CD4-positive, alpha-beta T cell (primary cell): ENCODE measurements around the gene ERAL1. TPM values are rescaled to one million over a fixed set of nuclear protein-coding genes. Genes with fewer than 3 reads are reported as not detected.

ENCODE experiments used
- ATAC-seq: fragments of 200-7000 bp; cut with Tn5 transposase; one replicate; pipeline ENCODE4 v1.10.0; 2022; ENCODE audit warnings: mild to moderate bottlenecking; ENCODE audit not compliant: poor library complexity
- CTCF ChIA-PET: fragments of 350-600 bp; sonication (Branson Sonifier 250); formaldehyde crosslinking; loops from one replicate; lab custom pipeline; 2021; ENCODE audit warnings: antibody characterized with exemption, inconsistent platforms; lab: Charles Lee
- POLR2A ChIA-PET: fragments of 350-600 bp; sonication (Branson Sonifier 250); formaldehyde crosslinking; loops from one replicate; lab custom pipeline; 2021; ENCODE audit warnings: antibody characterized with exemption, inconsistent platforms; lab: Charles Lee
- DNase-seq, 14 experiments: peaks; one replicate each; pipeline ENCODE4 v3.0.0-alpha.2; 2013 to 2020; ENCODE audit warnings: mixed read lengths in 2 of 14
- H3K27ac ChIP-seq, 2 donors: one replicate each; pipeline versions ENCODE4 v1.5.1 to v1.7.0; 2013; ENCODE audit warnings: low read length in 2 of 2, low read depth in 1 of 2, mild to moderate bottlenecking in 1 of 2
- H3K27me3 ChIP-seq, 2 experiments: 1 replicate in 1 of 2; 2 replicates in 1 of 2; pipeline versions ENCODE4 v1.6.1 to v1.7.0; 2013; ENCODE audit warnings: low read length in 2 of 2, control low read depth in 1 of 2, mild to moderate bottlenecking in 1 of 2, moderate library complexity in 1 of 2; ENCODE audit not compliant: insufficient read depth in 2 of 2, control insufficient read depth in 1 of 2
- H3K36me3 ChIP-seq: one replicate; pipeline ENCODE4 v1.6.1; 2013; ENCODE audit warnings: low read length, control low read depth; ENCODE audit not compliant: insufficient read depth
- H3K4me1 ChIP-seq: one replicate; pipeline ENCODE4 v1.6.1; 2013; ENCODE audit warnings: low read length, control low read depth; ENCODE audit not compliant: insufficient read depth
- H3K4me3 ChIP-seq: one replicate; pipeline ENCODE4 v1.5.1; 2013; ENCODE audit warnings: mild to moderate bottlenecking, low read length, moderate library complexity
- H3K9me3 ChIP-seq, 2 experiments: 1 replicate in 1 of 2; 2 replicates in 1 of 2; pipeline versions ENCODE4 v1.6.1 to v1.7.0; 2013; ENCODE audit warnings: low read length in 2 of 2, mild to moderate bottlenecking in 2 of 2, control low read depth in 1 of 2, moderate library complexity in 1 of 2; ENCODE audit not compliant: control insufficient read depth in 1 of 2, insufficient read depth in 1 of 2
- H3K27ac Mint-ChIP-seq: one replicate; pipeline ENCODE4 v1.8.0; 2020; ENCODE audit warnings: mixed read lengths
- H3K27me3 Mint-ChIP-seq: one replicate; pipeline ENCODE4 v1.8.0; 2021; ENCODE audit warnings: mixed read lengths
- H3K36me3 Mint-ChIP-seq: one replicate; pipeline ENCODE4 v1.8.0; 2021; ENCODE audit warnings: low read depth, mixed read lengths
- H3K4me1 Mint-ChIP-seq: one replicate; pipeline ENCODE4 v1.8.0; 2021; ENCODE audit warnings: low read depth, mixed read lengths
- H3K4me3 Mint-ChIP-seq: one replicate; pipeline ENCODE4 v1.8.0; 2020; ENCODE audit warnings: mild to moderate bottlenecking, mixed read lengths
- H3K9me3 Mint-ChIP-seq: one replicate; pipeline ENCODE4 v1.8.0; 2020; ENCODE audit warnings: mixed read lengths
- intact Hi-C, 2 experiments: fragments of 100-400 bp; cut with DNase I in 1 of 2; cut with micrococcal nuclease in 1 of 2; formaldehyde crosslinking; loops; one replicate each; pipeline versions ENCODE4 v1.15.1 to v1.9.0; 2023 to 2025; cut with DNase I, micrococcal nuclease
- total RNA-seq, 174 experiments: library from RNA in 2 of 174; stranded (reverse) in 2 of 174; gene quantifications; one replicate each; pipeline ENCODE4 v1.2.3 and lab custom pipeline; 2021 to 2026
- TF ChIP-seq, protein P1 (sequence below): fragments of 200-600 bp; IDR thresholded peaks from one replicate; pipeline ENCODE4 v1.8.0; 2022; ENCODE audit warnings: antibody characterized with exemption, mild to moderate bottlenecking

Gene ERAL1
- total RNA-seq, 2 experiments from 2014 or later = 15.6 to 16.8 TPM

DNA sequence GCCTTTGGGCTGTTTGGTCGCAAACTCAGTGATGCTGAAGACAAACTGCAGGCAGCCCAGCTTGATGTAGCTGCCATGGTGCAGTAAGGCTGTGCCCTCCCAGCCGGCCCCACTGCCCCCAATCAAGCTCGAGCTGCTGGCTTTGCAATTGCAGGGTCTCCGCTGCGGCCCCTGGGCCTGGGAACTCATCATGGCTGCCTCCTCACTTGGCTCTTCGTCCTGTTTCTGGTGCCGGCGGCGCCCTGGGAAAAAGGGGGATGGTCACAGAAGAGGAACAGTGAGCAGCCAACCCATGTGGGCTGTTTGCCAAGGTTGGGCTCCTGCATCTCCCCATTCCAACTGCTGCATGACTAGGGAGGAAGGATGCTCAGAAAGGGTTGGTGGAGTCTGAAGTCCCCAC lies 51.5 kb downstream of the ERAL1 start:
- H3K27ac ChIP-seq = no peak overlapping the region
- peaks cover 57% of the 10 kb centered on the region for H3K36me3 ChIP-seq
- ChIA-PET POLR2A (interaction anchor here (1.9 kb wide), 1 partner anchor 45 kb away, joined by 5 read pairs; the partner anchor contains the start of gene PHF12), CTCF (interaction anchor here (1.4 kb wide), 1 partner anchor 11 kb away, joined by 5 read pairs; no protein-coding TSS in a partner anchor)
- no peaks in the 10 kb centered on the region for H3K9me3 Mint-ChIP-seq
- H3K4me3 ChIP-seq = no peak overlapping the region
- TF ChIP-seq, protein P1, sequence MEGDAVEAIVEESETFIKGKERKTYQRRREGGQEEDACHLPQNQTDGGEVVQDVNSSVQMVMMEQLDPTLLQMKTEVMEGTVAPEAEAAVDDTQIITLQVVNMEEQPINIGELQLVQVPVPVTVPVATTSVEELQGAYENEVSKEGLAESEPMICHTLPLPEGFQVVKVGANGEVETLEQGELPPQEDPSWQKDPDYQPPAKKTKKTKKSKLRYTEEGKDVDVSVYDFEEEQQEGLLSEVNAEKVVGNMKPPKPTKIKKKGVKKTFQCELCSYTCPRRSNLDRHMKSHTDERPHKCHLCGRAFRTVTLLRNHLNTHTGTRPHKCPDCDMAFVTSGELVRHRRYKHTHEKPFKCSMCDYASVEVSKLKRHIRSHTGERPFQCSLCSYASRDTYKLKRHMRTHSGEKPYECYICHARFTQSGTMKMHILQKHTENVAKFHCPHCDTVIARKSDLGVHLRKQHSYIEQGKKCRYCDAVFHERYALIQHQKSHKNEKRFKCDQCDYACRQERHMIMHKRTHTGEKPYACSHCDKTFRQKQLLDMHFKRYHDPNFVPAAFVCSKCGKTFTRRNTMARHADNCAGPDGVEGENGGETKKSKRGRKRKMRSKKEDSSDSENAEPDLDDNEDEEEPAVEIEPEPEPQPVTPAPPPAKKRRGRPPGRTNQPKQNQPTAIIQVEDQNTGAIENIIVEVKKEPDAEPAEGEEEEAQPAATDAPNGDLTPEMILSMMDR = no peak
- peaks cover 72% of the 10 kb centered on the region for H3K36me3 Mint-ChIP-seq
- peak overlapping the region; percentile 55 for H3K27ac Mint-ChIP-seq
- peaks cover 18% of the 10 kb centered on the region for H3K4me1 ChIP-seq
- peaks cover 17% of the 10 kb centered on the region for H3K4me1 Mint-ChIP-seq
- ATAC-seq (no peak), DNase-seq (no peak)
- intact Hi-C loops = loop anchor here in 1 of 2 experiments (1.0 kb wide), 1 partner anchor 14 kb away; no protein-coding TSS in a partner anchor
- no peaks in the 10 kb centered on the region for H3K27me3 Mint-ChIP-seq
- H3K4me3 Mint-ChIP-seq = no peak overlapping the region
- H3K9me3 ChIP-seq = no peaks in the 10 kb centered on the region
- no peaks in the 10 kb centered on the region for H3K27me3 ChIP-seq

DNA sequence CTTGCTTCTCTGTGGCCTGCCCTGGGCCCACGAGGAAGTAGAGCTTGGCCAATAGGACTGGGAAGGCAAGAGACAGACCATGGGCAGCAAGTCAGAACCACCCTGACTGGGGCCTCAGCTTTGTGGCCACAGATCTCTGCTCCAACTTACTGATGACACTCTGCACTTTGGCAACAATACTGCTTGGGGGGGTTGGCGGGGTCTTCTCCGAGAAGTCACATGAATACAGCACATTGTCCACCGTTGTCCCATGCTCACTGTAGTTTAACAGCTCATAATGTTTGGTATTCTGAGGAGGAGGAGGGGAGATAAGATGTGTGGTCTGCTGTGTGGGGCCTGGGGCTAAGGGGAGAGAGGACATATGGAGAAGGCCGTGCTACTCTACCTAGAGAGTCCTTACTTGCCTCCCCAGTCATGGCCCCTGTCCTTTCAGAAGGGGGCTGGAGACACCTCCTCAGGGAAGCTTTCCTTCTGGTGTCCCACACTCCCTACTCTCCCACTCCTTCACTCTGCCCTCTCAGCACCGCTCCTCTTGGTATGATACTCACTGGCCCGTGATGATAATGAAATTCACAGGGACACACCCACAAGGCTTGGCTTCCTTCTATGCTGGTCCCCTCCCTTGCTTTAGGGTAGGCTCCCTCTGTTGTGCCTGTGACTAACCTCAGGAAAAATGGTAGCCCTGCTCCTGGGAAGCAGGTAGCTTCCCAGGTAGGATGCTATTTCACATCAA lies 52.1 kb downstream of the ERAL1 start:
- Histone ChIP-seq H3K4me3 (no peak overlapping the region), H3K27me3 (no peaks in the 10 kb centered on the region), H3K27ac (no peak overlapping the region), H3K36me3 (peaks cover 63% of the 10 kb centered on the region), H3K4me1 (peaks cover 12% of the 10 kb centered on the region), H3K9me3 (no peaks in the 10 kb centered on the region)
- Mint-ChIP-seq H3K4me3 (no peak overlapping the region), H3K36me3 (peaks cover 74% of the 10 kb centered on the region), H3K9me3 (no peaks in the 10 kb centered on the region), H3K4me1 (peaks cover 12% of the 10 kb centered on the region), H3K27me3 (no peaks in the 10 kb centered on the region), H3K27ac (peak overlapping the region; percentile 55)
- TF ChIP-seq, protein P1 = no peak
- ChIA-PET CTCF (interaction anchor here (1.0 to 1.7 kb wide), 3 partner anchors 10 to 180 kb away, joined by 3 to 6 read pairs (median 5); no protein-coding TSS in a partner anchor), POLR2A (interaction anchor here (1.6 to 1.9 kb wide), 2 partner anchors 43 to 45 kb away, joined by 5 to 7 read pairs; partner anchors contain the start of gene PHF12)
- DNase-seq (no peak), ATAC-seq (no peak)
- intact Hi-C loops = loop anchor here in 1 of 2 experiments (1.0 kb wide), 1 partner anchor 13 kb away; no protein-coding TSS in a partner anchor

DNA sequence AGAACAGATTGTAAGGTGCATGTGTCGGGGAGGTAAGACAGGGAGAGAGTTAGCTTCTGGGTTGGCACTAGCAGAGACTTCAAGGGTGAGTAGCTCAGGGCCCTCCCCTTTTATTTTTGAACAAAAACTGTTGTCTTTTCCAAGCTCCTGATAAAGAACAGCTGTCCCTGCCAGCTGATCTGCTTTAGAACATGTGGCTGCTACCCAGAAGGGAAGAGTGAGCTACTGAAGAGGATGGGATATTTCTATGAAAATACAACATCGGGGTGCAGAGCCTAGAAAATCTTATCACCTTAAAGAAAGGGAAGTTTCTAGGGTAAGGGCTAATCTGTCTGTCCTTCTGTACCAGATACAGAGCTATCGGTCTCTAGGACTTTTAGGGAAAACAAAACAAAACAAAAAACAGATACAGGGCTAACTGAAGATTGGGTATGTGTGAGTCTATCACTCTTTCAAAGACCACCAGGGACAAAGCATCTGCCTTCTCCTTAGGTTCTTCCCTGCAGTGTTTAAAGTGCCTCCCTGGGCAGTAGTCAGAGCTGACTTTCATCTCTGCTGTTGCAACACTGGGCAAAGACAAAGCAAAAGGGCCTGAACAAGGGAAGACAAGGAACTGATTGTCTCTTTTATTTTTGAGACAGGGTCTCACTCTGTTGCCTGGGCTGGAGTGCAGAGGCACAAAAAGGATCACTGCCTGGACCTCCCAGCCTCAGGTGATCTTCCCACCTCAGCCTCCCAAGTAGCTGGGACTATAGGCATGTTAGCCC lies 53.1 kb downstream of the ERAL1 start:
- CTCF ChIA-PET = interaction anchor here (0.7 to 1.7 kb wide), 4 partner anchors 11 to 181 kb away, joined by 3 to 6 read pairs (median 3); no protein-coding TSS in a partner anchor
- DNase-seq = no peak
- Mint-ChIP-seq H3K36me3 (peaks cover 80% of the 10 kb centered on the region), H3K27ac (no peak overlapping the region), H3K4me3 (no peak overlapping the region), H3K4me1 (peaks cover 6% of the 10 kb centered on the region), H3K27me3 (no peaks in the 10 kb centered on the region), H3K9me3 (no peaks in the 10 kb centered on the region)
- TF ChIP-seq, protein P1 = no peak
- H3K4me1 ChIP-seq = peaks cover 8% of the 10 kb centered on the region
- no peaks in the 10 kb centered on the region for H3K9me3 ChIP-seq
- H3K4me3 ChIP-seq = no peak overlapping the region
- intact Hi-C loops = no loop called here
- POLR2A ChIA-PET = interaction anchor here (1.3 to 1.9 kb wide), 4 partner anchors 14 to 180 kb away, joined by 4 to 7 read pairs (median 6); partner anchors contain the start of gene PHF12
- ATAC-seq = no peak
- H3K27ac ChIP-seq = no peak overlapping the region
- H3K36me3 ChIP-seq = peaks cover 73% of the 10 kb centered on the region
- no peaks in the 10 kb centered on the region for H3K27me3 ChIP-seq
